Fibroblast of peridontal ligament (primary cell): Measurements from ENCODE around the gene BFSP1.
A peak's percentile ranks its signal among the peaks of the same experiment; 100 is the strongest.

ENCODE experiments used
- DNase-seq: peaks from one replicate; pipeline ENCODE4 v3.0.0-alpha.2; 2010; ENCODE audit errors: extremely low read depth

The BFSP1 gene

DNA sequence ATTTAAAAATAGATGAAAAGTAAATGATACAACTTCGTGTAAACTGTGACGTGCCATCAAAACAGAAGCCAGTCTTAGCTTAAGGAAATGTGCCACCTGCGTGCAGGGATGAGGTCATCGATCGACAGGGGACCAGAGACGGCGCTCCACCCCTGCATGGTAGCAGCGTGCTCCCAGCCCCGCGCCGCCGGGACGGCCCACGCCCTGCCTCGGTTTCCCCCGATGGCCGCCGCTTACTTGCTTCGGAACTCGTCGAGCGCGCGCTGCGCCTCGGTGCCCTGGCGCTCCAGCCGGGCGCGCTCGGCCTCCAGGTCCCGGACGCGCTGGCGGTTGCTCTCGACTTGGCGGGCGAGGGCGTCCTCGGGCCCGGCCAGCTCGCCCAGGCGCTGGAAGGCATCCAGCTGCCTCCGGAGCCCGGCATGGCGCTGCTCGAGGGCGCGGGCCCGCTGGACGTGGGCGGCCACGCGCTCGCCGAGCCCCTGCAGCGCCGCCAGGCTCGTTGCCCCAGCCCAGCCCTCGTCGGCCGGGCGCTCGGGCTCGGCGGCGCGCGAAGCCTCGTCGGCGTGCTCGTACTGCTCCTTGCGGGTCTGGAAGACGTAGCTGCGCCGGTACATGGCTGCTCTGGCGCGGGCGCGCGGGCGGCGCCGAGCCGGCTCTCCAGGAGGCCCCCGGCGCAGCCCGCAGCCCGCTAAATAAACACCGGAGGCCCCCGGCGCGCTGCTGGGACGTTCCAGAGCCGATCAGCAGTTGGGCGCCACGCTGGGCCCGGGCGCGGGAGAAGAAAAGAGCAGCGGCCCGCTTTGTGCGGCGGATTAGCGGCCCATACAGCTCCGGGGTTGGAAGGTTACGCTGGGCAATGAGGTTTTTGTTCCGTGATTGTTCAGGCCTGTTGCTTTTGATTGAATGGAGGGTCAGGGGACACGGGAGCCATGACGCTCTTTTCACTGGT lies at the start of gene BFSP1:
BFSP1 (minus strand) TSS at position 664 of the 949 bp plus-strand sequence; CDS start at position 614, 50 bp downstream.
- DNase-seq = peak; percentile 46

DNA sequence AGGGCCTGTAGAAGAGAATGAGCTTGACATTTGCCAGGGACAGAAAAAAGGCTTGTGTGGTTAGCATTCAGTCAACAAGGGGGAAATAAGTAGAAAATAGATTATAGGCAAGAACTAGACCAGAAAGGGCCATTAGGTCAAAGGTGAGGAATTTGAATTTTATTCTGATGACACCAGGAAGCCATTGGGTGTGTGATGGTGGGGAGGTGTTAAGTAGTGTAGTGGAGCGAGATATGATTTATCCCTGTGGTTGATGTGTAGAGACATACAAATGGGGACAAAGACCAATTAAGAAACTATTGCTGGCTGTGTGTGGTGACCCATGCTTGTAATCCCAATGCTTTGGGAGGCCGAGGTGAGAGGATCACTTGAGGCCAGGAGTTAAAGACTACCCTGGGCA lies 49.7 kb upstream of the BFSP1 start:
- DNase-seq = no peak

DNA sequence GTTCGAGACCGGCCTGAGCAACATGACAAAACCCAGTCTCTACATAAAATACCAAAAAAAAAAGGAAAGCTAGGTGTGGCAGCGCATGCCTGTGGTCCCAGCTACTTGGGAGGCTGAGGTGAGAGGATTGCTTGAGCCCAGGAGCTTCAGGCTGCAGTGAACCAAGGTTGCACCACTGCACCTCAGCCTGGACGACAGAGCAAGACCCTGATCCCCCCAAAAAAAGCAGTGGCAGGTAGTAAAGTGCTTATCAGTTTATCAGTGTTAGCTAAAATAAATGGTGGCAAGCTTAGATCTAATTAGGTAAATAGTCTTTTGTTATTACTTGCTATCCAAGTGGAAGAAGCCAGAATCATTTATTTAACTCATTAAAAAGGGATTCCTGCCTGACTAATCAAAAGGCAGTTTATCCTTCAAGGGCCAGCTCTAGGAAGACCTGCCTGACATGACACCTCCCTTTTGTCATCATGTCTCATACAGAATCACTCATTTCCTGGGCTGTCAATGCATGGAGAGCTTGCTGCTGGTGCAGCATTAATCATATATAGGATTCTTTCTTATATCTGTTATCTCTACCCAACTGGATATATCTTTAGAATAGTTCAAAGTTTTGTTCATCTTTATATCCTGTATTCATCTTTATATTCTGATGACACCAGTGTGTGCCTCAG lies 48.3 kb upstream of the BFSP1 start:
- no peak for DNase-seq

DNA sequence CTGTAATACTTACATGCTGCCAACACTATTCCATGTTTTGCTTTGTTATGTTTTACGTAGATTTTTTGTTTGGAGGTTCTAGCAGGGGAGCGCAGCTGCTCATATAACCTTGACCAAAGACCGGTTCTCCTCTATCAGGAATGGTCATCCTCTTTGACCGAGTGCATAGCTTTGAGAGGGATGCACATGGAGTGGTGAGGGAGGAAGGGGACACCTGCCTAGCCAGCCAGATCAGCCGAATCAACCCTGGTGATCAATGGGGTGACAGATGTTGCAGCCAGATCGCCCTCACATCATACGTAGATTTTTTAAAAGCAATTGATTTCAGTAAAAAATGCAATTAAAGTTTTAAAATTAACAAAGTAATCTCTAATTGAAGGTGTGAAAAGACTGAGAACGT lies 45.0 kb upstream of the BFSP1 start:
- no peak for DNase-seq

DNA sequence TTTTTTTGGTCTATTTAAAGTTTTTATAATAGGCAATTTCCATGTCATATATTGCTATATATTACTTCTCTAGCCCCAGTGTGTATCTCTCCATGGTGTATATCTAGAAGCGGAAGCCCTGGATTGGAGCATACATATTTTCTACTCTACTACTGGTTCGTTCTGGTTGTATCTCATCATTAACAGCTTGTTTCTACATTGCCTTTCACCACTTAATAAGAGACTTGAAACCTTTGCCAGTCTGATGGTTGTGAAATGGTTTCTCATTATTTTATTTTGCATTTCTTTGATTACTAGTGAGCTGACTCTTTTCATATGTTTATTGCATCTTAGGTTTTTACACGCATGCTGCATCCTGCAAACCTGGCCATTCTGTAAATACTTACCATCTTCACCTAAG lies 42.3 kb upstream of the BFSP1 start:
- no peak for DNase-seq

DNA sequence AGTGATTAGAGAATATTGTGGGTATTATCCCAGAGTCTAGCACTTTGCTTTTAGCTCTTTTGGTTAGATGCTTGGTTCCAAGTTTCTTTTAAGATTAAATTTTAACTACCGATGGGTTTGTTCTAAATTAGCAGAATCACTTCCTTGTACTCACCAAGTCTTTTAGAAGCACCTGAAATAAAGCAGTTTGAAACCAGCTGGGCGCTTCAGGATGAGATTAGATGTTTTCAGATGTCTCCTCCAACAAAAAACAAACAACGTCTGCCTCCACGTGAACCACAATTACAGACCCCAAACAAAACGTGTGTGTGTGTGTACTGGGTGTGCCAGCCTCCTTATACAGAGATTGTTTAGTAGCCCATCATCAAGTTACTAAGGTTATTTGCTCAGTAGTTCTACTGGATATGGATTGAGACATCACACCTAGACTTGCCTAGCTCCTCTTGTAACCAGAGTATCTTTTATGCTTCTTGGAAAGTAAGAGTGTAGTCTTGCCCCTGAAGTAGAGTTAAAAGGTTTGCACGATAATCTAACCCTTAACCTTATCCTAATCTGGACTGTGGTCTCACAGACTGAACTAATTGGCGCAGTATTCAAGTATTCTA lies 41.0 kb upstream of the BFSP1 start:
- no peak for DNase-seq

DNA sequence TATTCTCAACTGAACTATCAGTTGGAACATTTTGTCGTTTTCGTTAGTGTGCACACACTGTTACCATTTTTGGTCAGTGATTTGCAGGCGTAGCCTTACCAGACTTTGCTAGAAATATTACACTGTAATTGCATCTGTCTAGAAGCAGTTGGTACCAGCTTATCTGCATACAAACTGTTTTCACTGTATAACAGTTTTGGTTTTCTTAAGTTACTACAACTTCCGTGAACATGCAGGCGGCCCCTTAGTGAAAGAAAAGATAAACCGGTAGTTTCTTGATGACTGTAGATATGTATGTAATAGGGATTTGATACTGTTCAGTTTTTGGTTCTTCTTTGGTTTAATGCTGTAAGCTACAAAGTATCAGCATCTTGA lies 40.0 kb upstream of the BFSP1 start:
- peak; percentile 49 for DNase-seq

DNA sequence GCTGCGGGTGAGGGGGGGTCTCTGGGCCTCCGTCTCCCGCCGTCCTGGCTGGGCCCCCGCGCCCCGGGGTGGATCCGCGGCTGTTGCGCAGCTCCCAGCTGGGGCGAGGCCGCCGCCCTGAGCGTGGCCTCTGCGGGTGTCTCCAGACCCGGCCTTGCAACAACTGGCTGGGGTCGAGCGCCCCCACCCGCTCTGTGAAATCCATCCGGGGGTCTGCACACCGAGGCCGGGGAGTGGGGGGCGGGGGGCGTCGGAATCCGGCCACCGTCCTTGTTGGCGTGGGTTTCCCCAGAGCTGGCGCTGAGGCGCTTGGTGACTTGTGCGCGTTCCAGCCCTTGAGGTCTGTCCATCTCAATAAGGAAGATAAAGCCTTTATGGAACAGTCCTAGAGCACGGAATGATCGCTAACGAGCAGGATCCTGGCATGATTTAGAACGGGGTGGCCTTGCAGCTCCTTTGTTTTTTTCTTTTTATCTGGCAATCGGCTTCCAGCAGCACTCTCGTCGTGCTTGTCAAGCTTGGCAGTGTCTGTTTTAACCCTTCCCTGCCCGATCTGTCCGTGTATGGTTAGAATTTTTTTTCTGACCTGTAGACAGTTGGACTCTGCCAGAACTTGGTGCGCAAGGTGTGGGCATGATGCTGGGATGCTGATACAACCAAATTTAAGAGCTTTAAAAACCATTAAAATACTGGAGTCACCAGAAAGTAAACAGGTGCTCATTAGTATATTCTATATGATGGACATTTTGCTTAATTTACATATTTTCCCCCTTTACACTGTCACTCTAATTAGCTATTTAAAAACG lies 39.4 kb upstream of the BFSP1 start:
- DNase-seq = peak; percentile 55

DNA sequence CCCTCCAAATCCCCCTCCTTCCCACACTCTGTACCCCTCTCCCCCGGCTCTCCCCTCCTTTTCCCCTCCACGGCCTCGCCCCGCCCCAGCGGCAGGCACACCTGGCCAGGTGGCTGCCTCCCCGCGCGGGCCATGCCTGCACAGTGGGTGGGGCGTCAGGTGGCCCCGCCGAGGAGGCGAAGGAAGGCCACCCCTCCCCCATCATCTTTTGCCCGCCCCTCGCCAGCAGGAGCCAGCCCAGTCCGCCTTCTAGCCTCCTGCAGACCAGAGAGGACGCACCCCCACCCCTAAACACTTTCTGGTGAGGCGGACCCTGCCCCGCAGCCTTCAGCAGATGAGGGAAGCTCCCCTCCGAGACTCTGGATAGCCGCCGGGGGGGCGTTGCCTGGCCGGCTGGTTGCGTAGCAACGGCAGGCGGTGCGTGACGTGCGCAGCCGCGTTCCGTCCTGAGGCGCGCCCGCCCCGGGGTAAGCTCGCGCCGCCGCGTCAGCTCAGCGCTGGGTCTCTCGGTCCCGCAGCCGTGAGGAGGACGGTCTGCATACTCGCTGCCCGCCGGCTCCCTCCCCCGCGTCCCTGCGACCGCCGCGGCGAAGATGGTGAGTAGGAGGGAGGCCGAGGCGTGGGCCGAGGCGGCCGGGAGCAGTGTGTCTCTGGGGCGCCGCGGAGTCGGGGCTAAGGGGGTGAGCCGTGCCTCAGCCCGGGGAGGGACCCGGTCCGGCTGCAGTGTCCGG lies 38.6 kb upstream of the BFSP1 start, which contains the start of gene DSTN:
DSTN (plus strand) TSS at position 460 of the 731 bp plus-strand sequence; CDS start at position 594, 134 bp downstream.
- DNase-seq = peak; percentile 90

DNA sequence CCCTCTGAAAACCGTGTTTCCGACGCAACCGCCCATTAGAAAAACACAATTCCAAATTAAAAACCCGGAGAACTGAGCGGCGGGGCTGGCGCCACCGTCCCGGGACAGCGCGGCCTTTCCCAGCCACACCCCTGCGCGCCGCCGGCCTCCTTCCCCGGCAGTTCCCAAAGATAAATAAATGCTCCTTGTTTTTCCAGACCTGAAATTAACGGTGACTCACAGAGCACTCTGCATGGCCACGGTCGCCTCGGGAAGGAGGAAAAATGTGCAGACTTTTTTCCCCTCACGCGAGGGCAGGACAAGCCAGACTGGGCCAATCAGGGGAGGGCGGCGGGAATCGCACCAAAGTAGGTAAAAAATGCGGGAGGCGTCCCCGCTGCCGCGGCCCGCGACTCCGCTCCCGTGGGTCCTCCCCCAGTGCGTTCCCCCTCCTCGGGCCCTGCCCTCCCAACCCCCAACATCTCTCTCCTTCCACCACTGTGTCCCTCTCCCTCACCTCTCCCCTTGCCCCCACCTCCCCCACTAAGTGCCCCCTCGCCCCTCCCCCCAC lies 37.9 kb upstream of the BFSP1 start:
- DNase-seq = peak; percentile 97

DNA sequence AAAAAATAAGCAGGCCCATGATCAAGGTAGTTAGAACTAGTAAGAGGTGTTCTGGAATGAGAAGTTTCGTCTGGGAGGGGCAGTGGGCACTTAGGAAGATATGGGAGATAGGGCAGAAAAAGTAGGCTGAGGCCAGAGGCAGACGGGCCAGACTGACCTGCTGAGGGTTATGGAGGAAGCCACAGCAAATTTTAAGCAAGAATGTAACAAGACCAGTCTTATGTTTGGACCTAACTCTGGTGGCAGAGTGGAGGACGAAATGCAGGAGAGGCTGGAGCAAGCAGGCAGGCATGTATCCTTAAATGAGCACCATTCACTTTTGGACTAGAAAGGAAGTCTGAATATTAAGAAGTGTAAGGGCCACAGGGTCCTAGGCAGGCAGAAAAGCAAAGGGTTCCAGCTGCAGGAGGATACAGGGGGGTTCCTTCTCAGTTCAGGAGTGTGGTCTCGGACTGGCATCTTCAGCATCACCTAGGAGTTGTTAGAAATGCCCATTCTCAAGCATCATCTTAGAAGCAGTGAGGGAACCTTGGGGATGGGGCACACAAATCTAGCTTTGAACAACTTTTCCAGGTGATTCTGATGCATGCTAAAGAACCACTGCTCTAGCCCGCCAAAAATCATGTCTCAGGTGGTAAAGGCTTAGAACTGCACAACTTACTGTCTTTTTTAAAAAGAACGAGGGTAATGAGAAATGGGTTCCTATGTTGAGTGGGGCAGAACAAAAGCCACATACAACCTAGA lies 37.0 kb upstream of the BFSP1 start:
- DNase-seq = no peak

DNA sequence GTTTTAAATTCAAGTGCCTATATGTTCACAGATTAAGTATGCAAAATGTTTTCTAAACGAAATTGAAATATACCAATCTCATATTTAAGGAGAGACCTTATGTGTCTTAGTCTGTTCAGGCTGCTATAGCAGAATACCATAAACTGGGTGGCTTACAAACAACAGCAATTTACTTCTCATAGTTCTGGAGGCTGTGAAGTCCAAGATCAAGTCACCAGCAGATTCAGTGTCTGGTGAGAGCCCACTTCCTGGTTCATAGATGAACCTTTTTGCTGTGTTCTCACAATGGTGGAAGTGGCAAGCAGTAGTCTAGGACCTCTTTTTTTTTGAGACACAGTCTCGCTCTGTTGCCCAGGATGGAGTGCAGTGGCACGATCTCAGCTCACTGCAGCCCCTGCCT lies 35.2 kb upstream of the BFSP1 start:
- no peak for DNase-seq

DNA sequence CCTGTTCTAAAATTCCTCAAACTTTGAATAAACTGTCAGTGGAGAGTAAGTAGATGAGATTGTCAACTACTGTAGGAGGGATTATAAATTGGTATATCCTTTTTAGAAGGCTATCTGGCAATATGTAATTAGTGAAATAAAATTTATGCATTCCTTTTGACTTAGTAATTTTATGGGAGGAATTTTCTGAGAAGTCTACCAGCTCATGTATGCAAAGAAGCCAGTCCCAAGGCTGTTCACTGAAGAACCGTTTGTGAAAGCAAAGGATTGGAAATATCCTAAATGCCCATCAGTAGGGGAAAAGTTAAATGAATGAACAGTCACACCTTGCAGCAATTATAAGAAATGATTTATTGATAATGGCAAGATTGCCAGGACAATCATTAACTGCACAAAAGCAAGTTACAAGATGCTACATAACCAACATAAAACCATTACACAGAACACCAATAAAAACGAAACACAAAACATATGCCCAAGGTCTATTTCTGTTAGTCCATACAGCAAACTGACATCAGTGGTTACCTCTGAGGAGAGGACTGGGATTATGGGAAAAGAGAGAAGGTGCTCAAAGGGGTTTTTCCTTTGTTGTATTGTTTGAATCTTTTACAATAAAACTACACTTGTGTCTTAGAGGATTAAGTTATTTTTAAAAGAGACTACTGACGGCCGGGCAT lies 34.1 kb upstream of the BFSP1 start:
- DNase-seq = peak; percentile 56

DNA sequence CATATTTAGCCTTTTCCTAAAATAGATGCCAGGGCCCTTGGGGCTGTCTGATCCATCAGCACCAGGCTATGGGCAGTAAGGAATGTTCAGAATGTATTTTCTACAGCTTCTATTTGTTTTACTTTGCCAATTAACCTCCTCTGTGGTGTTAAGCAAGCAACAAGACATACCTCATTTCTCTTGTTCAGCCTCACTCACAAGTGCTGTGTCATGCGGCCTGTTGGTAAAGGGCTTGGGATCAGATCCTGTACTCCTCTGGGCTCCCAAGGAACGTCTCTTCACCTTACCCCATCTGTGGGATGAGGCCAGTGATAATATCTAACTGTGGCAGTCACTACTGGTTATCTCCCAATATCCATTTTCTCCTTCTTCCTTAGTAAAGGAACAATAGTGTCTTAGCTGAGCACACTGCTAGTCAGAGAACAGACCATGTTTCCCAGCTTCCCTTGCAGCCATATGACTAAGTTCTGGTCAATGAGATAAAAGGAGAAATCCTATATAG lies 31.7 kb upstream of the BFSP1 start:
- DNase-seq = peak; percentile 92

DNA sequence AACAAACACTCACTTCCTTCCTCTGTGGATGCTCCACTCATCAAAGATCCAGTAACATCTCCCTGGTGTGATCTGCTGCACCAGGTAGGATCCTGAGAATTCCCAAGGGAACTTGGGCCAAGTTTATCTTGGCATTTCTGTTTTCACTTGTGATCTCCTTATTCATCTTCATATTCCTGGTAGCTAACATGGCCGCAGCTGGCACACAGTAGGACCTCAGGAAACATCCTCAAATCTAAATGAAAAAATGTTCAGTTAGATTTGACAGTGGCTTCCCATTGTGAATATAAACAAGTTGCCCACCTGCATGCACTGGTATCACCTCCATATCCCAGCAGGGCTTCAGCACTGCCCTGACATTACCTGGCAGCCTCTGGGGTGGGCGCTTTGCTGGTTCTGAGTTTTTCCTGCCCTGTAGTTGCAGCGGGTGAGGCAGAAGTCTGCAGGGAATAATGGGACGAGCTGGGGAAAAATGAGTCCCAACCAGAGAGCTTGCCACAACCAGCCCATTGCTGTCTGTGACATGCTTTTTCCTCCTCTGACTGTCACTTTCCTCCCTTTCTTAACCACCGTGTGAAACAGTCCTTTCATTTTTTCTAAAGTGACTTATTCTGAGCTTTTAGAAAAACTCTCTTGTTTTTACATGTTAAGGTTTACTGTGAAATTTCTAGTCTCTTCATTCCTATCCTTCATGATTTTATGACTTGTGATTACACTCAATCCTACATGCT lies 29.3 kb upstream of the BFSP1 start:
- DNase-seq = no peak

DNA sequence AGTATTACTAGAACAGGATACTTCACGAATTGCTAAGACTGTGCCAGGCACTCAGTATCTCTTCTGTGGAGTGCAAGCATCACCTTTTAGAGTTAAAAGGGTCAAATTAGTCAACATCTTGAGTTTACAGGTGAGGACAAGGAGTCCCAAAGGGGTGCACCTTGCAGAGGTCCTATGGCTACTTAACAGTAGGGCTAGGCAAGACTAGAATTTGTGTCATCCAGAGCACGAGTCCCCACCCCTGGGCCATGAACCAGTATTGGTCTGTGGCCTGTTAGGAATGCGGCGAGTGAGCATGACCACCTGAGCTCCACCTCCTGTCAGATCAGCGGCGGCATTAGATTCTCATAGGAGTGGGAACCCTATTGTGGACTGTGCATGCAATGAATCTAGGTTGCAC lies 28.2 kb upstream of the BFSP1 start:
- DNase-seq = no peak

DNA sequence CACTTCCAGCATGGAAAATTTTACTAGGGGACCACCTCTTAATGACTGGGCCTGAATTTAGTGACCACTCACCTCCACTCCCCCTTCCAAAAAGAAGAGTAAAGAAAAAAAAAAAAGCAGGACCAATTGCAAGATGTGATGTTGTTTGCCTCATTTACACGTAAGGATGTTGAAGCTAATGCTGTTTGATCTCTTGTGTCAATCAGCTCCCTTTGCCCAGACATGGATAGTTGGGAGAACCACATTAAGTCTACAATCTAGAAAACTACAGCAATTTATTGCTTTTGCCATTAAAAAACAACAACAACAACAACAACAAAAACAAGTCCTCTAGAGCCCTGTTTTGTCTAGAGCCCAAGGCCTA lies 27.7 kb upstream of the BFSP1 start:
- DNase-seq = no peak

DNA sequence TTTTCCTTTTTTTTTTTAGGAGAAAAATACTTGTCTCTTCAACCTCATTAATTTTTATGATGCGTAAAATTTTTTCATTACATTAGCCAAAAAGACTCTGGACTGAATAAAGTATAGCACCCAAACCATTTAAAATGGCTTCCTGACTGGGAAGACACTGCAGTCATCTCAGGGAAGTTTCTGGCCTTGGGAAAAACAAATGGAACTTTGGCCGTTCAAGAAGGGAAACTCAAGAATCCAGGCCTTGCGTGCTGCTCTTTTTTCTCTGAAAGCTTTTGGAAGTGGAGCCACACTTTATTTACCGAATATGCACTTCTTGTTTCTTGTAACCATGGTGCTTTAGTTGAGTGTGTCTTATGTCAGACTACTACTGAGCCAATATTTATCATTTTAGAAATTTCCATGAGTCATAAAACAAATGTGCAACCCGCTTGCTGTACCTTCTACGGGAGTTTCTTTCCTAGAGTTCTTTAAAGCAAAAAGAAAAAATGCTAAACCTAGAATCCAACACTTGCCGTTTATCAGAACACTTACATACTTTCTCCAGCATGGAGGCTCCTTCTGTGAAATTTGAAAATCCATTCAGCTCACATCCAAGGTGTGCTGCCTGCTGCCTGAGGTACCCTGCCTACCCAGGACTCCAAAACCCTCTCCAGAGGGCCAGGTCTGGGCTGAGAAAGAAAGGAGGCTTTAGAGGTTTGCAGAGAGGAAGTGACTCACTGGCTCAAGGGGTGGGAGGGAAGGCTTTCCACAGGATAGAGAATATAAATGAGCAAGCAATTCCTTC lies 27.2 kb upstream of the BFSP1 start:
- peak; percentile 95 for DNase-seq
